IMR-90 (cell line): ENCODE data around the gene HMGA1. TPM values are rescaled to one million over a fixed set of nuclear protein-coding genes. Genes with fewer than 3 reads are reported as not detected.

Source experiments
- ATAC-seq: fragments of 200-7000 bp; cut with Tn5 transposase; 2 replicates; pipeline ENCODE4 v1.9.1; 2020; ENCODE audit warnings: low read depth, mild to moderate bottlenecking, moderate library complexity
- BruUV-seq: library from RNA; stranded (reverse); fragments of 400-500 nt; replicated peaks from 2 replicates; lab custom pipeline; 2021; lab: Mats Ljungman, UMichigan
- CTCF ChIA-PET: fragments of 300-600 bp; formaldehyde crosslinking; extraction: SDS; loops from one replicate; lab custom pipeline; 2021; ENCODE audit warnings: antibody characterized with exemption; lab: Yijun Ruan, JAX
- POLR2A ChIA-PET: fragments of 300-600 bp; sonication (Branson Sonifier 250); formaldehyde crosslinking; loops from one replicate; lab custom pipeline; 2022; ENCODE audit warnings: antibody characterized with exemption; ENCODE audit not compliant: unreplicated experiment; lab: Charles Lee
- DNase-seq: peaks from one replicate; pipeline ENCODE4 v3.0.0; 2013
- H2AFZ ChIP-seq: replicated peaks from 2 replicates; pipeline ENCODE3; 2013; ENCODE audit warnings: low read length, mild to moderate bottlenecking; ENCODE audit not compliant: poor library complexity
- H2AK5ac ChIP-seq: 2 replicates; pipeline ENCODE4 v1.6.1; 2013; ENCODE audit warnings: low read depth, low read length, inconsistent platforms
- H2AK9ac ChIP-seq: replicated peaks from 2 replicates; pipeline ENCODE3; 2013; ENCODE audit warnings: mild to moderate bottlenecking, low read depth, low read length, moderate library complexity; ENCODE audit not compliant: poor library complexity
- H2BK120ac ChIP-seq: 2 replicates; pipeline ENCODE4 v1.6.1; 2013; ENCODE audit warnings: low read depth, low read length, inconsistent platforms
- H2BK15ac ChIP-seq: 3 replicates; pipeline ENCODE4 v1.6.1; 2013; ENCODE audit warnings: low read depth, low read length, inconsistent platforms
- H2BK20ac ChIP-seq: 2 replicates; pipeline ENCODE4 v1.6.1; 2013; ENCODE audit warnings: low read depth, mild to moderate bottlenecking, inconsistent platforms, low read length, moderate library complexity
- H2BK5ac ChIP-seq: 2 replicates; pipeline ENCODE4 v1.6.1; 2013; ENCODE audit warnings: mild to moderate bottlenecking, low read depth, low read length, inconsistent platforms; ENCODE audit not compliant: poor library complexity, severe bottlenecking
- H3K14ac ChIP-seq: replicated peaks from 2 replicates; pipeline ENCODE4 v1.6.1; 2013; ENCODE audit warnings: low read depth, low read length, inconsistent platforms
- H3K18ac ChIP-seq: 2 replicates; pipeline ENCODE4 v1.6.1; 2013; ENCODE audit warnings: low read depth, low read length, control low read depth
- H3K23ac ChIP-seq: 2 replicates; pipeline ENCODE4 v1.6.1; 2013; ENCODE audit warnings: low read depth, low read length, inconsistent platforms
- H3K27ac ChIP-seq: 2 replicates; pipeline ENCODE4 v1.5.1; 2013; ENCODE audit warnings: mild to moderate bottlenecking, control low read depth, low read length; ENCODE audit not compliant: insufficient read depth
- H3K27me3 ChIP-seq: 2 replicates; pipeline ENCODE4 v1.6.1; 2013; ENCODE audit warnings: low read length; ENCODE audit not compliant: control insufficient read depth, insufficient read depth
- H3K36me3 ChIP-seq: 2 replicates; pipeline ENCODE4 v1.6.1; 2013; ENCODE audit warnings: low read length, mixed read lengths; ENCODE audit not compliant: control insufficient read depth, insufficient read depth
- H3K4ac ChIP-seq: 2 replicates; pipeline ENCODE4 v1.6.1; 2013; ENCODE audit warnings: low read depth, low read length, inconsistent platforms
- H3K4me1 ChIP-seq: 2 replicates; pipeline ENCODE4 v1.6.1; 2013; ENCODE audit warnings: low read length, mixed read lengths; ENCODE audit not compliant: control insufficient read depth, insufficient read depth
- H3K4me2 ChIP-seq: 2 replicates; pipeline ENCODE4 v1.6.1; 2013; ENCODE audit warnings: low read depth, mild to moderate bottlenecking, control low read depth, low read length, moderate library complexity
- H3K4me3 ChIP-seq: 2 replicates; pipeline ENCODE4 v1.5.1; 2013; ENCODE audit warnings: low read depth, mild to moderate bottlenecking, control low read depth, low read length, moderate library complexity; ENCODE audit not compliant: insufficient read depth
- H3K56ac ChIP-seq: 2 replicates; pipeline ENCODE4 v1.6.1; 2013; ENCODE audit warnings: low read length, inconsistent platforms; ENCODE audit not compliant: insufficient read depth; ENCODE audit errors: extremely low read depth
- H3K79me1 ChIP-seq, 2 experiments: 2 replicates each; pipeline ENCODE4 v1.6.1; 2013; ENCODE audit warnings: low read length in 2 of 2, inconsistent platforms in 1 of 2, low read depth in 1 of 2
- H3K9ac ChIP-seq: 2 replicates; pipeline ENCODE4 v1.6.1; 2013; ENCODE audit warnings: low read depth, low read length, control low read depth
- H3K9me1 ChIP-seq: 2 replicates; pipeline ENCODE4 v1.6.1; 2013; ENCODE audit warnings: low read length, inconsistent platforms; ENCODE audit not compliant: insufficient read depth
- H3K9me3 ChIP-seq: 2 replicates; pipeline ENCODE4 v1.6.1; 2013; ENCODE audit warnings: low read length; ENCODE audit not compliant: control insufficient read depth, insufficient read depth
- H4K20me1 ChIP-seq: 2 replicates; pipeline ENCODE4 v1.6.1; 2013; ENCODE audit warnings: low read length, inconsistent platforms; ENCODE audit not compliant: insufficient read depth
- H4K5ac ChIP-seq: 2 replicates; pipeline ENCODE4 v1.6.1; 2013; ENCODE audit warnings: mild to moderate bottlenecking, low read depth, low read length, control low read depth
- H4K8ac ChIP-seq, 2 experiments: 2 replicates each; pipeline ENCODE4 v1.6.1; 2013; ENCODE audit warnings: low read depth in 2 of 2, low read length in 2 of 2, control low read depth in 1 of 2, inconsistent platforms in 1 of 2
- H4K91ac ChIP-seq: 2 replicates; pipeline ENCODE4 v1.6.1; 2013; ENCODE audit warnings: low read depth, low read length, inconsistent platforms; ENCODE audit not compliant: insufficient read depth
- MAZ ChIP-seq: IDR thresholded peaks from 2 replicates; pipeline ENCODE4 v1.6.1; 2012; ENCODE audit warnings: low read depth, mild to moderate bottlenecking, low read length, improper control_type of control experiment, moderate library complexity, borderline replicate concordance
- RAD21 ChIP-seq: IDR thresholded peaks from 2 replicates; pipeline ENCODE4 v1.6.1; 2012; ENCODE audit warnings: low read length, improper control_type of control experiment
- WGBS, 2 experiments: methylation state at CpG; one replicate each; pipeline versions ENCODE4 v1.1.5 to v1.1.7; 2013; ENCODE audit warnings: missing lambda C conversion rate in 2 of 2; ENCODE audit not compliant: insufficient read length in 1 of 2; ENCODE audit errors: extremely low coverage in 2 of 2; 5-methylcytosine and 5-hydroxymethylcytosine counted together
- dilution Hi-C: fragments of 300-500 bp; cut with HindIII; formaldehyde crosslinking; loops from one replicate; pipeline ENCODE4 v1.14.3; 2018; ENCODE audit warnings: low sequenced_read_pairs; ENCODE audit not compliant: unreplicated experiment
- in situ Hi-C: fragments of 300-500 bp; cut with MboI; formaldehyde crosslinking; loops from 3 replicates; pipeline ENCODE4 v1.14.3; 2019; ENCODE audit warnings: low sequenced_read_pairs, inconsistent platforms, mixed read lengths
- intact Hi-C: fragments of 100-400 bp; cut with micrococcal nuclease; formaldehyde crosslinking; loops from 2 replicates; pipeline ENCODE4 v1.10.0; 2022
- polyA plus RNA-seq, 3 experiments: library from polyadenylated mRNA; depleted of rRNA; stranded (reverse); fragments of >200 nt; gene quantifications; 2 replicates each; pipeline ENCODE4 v1.2.3, GENCODE V29; 2012; ENCODE audit warnings: low replicate concordance in 1 of 3
- total RNA-seq: library from RNA; depleted of rRNA; stranded (reverse); fragments of >200 nt; gene quantifications from 2 replicates; pipeline ENCODE4 v1.2.3, GENCODE V29; 2012

The HMGA1 gene
- total and polyA plus RNA-seq, 2 of the 4 experiments (the other 2 are of a cell fraction) = 101 to 589 TPM

DNA sequence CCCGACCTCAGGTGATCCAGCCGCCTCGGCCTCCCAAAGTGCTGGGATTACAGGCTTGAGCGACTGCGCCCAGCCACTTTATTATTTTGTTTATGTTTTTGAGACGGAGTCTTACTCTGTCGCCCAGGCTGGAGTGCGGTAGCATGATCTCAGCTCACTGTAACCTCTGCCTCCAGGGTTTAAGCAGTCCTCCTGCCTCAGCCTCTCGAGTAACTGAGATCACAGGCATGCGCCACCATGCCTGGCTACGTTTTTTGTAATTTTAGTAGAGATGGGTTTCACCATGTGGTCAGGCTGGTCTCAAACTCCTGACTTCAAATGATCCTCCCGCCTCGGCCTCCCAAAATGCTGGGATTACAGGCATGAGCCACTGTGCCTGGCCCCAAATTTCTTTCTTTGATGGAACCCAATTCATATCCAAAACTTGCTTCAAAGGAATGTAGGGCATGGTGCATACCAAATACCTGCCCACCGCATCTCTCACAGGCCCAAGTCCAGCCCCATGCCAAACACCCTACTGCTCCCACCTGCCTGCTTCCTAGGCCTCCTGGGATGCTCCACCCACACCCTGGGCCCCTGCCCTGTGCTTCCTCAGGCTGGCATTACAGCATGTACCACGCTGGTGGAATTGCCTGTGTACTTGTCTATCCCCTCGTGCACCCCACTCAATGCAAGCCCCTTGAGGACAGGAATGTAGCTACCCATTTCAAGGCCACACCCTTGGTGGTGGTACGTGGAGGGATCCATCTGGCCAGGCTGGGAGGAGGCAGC lies 4.9 kb upstream of the HMGA1 start (continued):
- TF ChIP-seq RAD21 = no peak

DNA sequence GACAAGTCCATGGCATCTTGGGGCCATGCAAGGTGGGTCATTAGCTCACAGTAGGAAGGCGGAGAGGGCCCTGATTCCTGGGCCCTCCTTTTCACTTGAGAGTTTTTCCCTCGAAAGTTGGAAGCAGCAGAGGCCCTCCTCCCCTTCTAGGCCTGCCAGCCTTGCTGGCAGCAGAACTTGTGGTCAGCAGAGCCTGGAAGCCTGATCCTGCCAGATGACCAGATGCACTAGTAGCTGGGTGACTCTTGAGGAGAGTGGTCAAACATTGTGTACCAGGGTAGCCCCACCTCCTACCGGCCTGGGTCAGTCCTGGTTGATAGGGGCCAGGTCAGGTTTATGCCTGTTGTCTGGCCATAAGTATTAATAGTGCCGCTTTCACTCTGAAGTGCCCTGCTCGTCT lies 3.8 kb upstream of the HMGA1 start:
- H3K79me1 ChIP-seq = peaks cover 0 to 4% of the 10 kb centered on the region in 2 experiments; a peak in 1 of 4 replicates
- ChIA-PET POLR2A (interaction anchor here (0.6 kb wide), 1 partner anchor 522 kb away, joined by 4 read pairs; no protein-coding TSS in a partner anchor), CTCF (interaction anchor here (0.5 kb wide), 1 partner anchor 12 kb away, joined by 3 read pairs; no protein-coding TSS in a partner anchor)
- H3K18ac ChIP-seq = no peak overlapping the region
- H3K9ac ChIP-seq = no peak overlapping the region
- H3K27me3 ChIP-seq = no peaks in the 10 kb centered on the region
- H2AFZ ChIP-seq = no peak overlapping the region
- H3K9me1 ChIP-seq = peaks cover 3% of the 10 kb centered on the region; the same call in 1 of the 2 replicates
- H2BK20ac ChIP-seq = no peak overlapping the region
- no peak for ATAC-seq
- no peak overlapping the region for H4K91ac ChIP-seq
- H3K4ac ChIP-seq = 0 out of 2 replicates have a peak overlapping the region, but pooled peaks have one; percentile 23
- H3K23ac ChIP-seq = no peak overlapping the region
- H2BK5ac ChIP-seq = peak overlapping the region; percentile 2
- no peak overlapping the region for H3K14ac ChIP-seq
- H3K56ac ChIP-seq = no peak overlapping the region
- H3K36me3 ChIP-seq = no peaks in the 10 kb centered on the region
- no peak overlapping the region for H2BK120ac ChIP-seq
- H3K4me1 ChIP-seq = peaks cover 14% of the 10 kb centered on the region
- in situ Hi-C loops (no loop called here), intact Hi-C loops (no loop called here), dilution Hi-C loops (no loop called here)
- H3K9me3 ChIP-seq = no peaks in the 10 kb centered on the region
- no peak overlapping the region for H3K4me3 ChIP-seq
- no TSS peak for BruUV-seq
- 92% methylated on average over 2 of the region's 5 CpGs; no CpG with 5 or more reads in 1 of the 2 experiments for WGBS, 2 experiments
- H2BK15ac ChIP-seq = no peak overlapping the region
- H3K27ac ChIP-seq = no peak overlapping the region
- no peak overlapping the region for H2AK9ac ChIP-seq
- no peak overlapping the region for H4K5ac ChIP-seq
- no peaks in the 10 kb centered on the region for H4K20me1 ChIP-seq
- no peak overlapping the region for H4K8ac ChIP-seq
- TF ChIP-seq MAZ = no peak
- peak overlapping the region; percentile 61 for H2AK5ac ChIP-seq
- peak; percentile 40 for DNase-seq
- no peak overlapping the region for H3K4me2 ChIP-seq
